WTC11 (cell line): ENCODE results near the gene DNAH11. TPM values are rescaled to one million over a fixed set of nuclear protein-coding genes. Genes with fewer than 3 reads are reported as not detected.
"Not testable (repeated sequence)": the region's sequence is repeated elsewhere in the genome, so short reads cannot be mapped to it uniquely, and the experiment has no call there.

ENCODE experiments used
- ATAC-seq: fragments of 200-7000 bp; cut with Tn5 transposase; 2 replicates; pipeline ENCODE4 v1.10.0; 2021; ENCODE audit warnings: mild to moderate bottlenecking, moderate library complexity
- CTCF ChIA-PET: fragments of 300-600 bp; sonication (Branson Sonifier 250); formaldehyde crosslinking; loops from one replicate; lab custom pipeline; 2021; ENCODE audit warnings: antibody characterized with exemption; lab: Charles Lee
- POLR2A ChIA-PET: fragments of 350-600 bp; sonication (Branson Sonifier 250); formaldehyde crosslinking; loops from one replicate; lab custom pipeline; 2021; ENCODE audit warnings: antibody characterized with exemption; lab: Charles Lee
- DNase-seq: peaks from one replicate; pipeline ENCODE4 v3.0.0; 2021; ENCODE audit warnings: low spot score
- H3K27ac Mint-ChIP-seq: 2 replicates; pipeline ENCODE4 v1.8.0; 2021; ENCODE audit warnings: mixed read lengths
- H3K27me3 Mint-ChIP-seq: 2 replicates; pipeline ENCODE4 v1.8.0; 2021; ENCODE audit warnings: low read depth, mild to moderate bottlenecking, moderate library complexity, mixed read lengths
- H3K36me3 Mint-ChIP-seq: 2 replicates; pipeline ENCODE4 v1.8.0; 2021; ENCODE audit warnings: mixed read lengths
- H3K4me1 Mint-ChIP-seq: 2 replicates; pipeline ENCODE4 v1.8.0; 2022; ENCODE audit warnings: mixed read lengths
- H3K4me3 Mint-ChIP-seq: 2 replicates; pipeline ENCODE4 v1.8.0; 2021; ENCODE audit warnings: mild to moderate bottlenecking, moderate library complexity, mixed read lengths
- H3K9me3 Mint-ChIP-seq: 2 replicates; pipeline ENCODE4 v1.8.0; 2021; ENCODE audit warnings: mixed read lengths
- ARID4B ChIP-seq: sonication (generic); formaldehyde crosslinking; IDR thresholded peaks from 2 replicates; pipeline ENCODE4 v1.8.0; 2023; ENCODE audit warnings: missing genetic modification reagents, mild to moderate bottlenecking, borderline replicate concordance
- CDX4 ChIP-seq: fragments of 250-450 bp; sonication (Bioruptor Pico); IDR thresholded peaks from 2 replicates; pipeline ENCODE4 v1.9.0; 2021; ENCODE audit warnings: moderate library complexity, mild to moderate bottlenecking, inconsistent platforms, borderline replicate concordance
- CREM ChIP-seq: sonication (generic); formaldehyde crosslinking; IDR thresholded peaks from 2 replicates; pipeline ENCODE4 v1.8.1; 2022; ENCODE audit warnings: mild to moderate bottlenecking, missing genetic modification reagents, moderate library complexity
- E2F1 ChIP-seq: sonication (generic); formaldehyde crosslinking; IDR thresholded peaks from 2 replicates; pipeline ENCODE4 v1.8.0; 2022; ENCODE audit warnings: mild to moderate bottlenecking, missing genetic modification reagents
- FOXP1 ChIP-seq: sonication (generic); formaldehyde crosslinking; IDR thresholded peaks from 2 replicates; pipeline ENCODE4 v1.8.0; 2022; ENCODE audit warnings: missing genetic modification reagents, mild to moderate bottlenecking, moderate library complexity, borderline replicate concordance
- FOXP4 ChIP-seq: sonication (generic); formaldehyde crosslinking; IDR thresholded peaks from 2 replicates; pipeline ENCODE4 v1.8.0; 2022; ENCODE audit warnings: mild to moderate bottlenecking, missing genetic modification reagents
- MXD4 ChIP-seq: fragments of 250-450 bp; sonication (Bioruptor Pico); IDR thresholded peaks from 2 replicates; pipeline ENCODE4 v1.8.0; 2021; ENCODE audit warnings: mild to moderate bottlenecking, moderate library complexity, borderline replicate concordance
- NR2C2 ChIP-seq: sonication (generic); formaldehyde crosslinking; IDR thresholded peaks from 2 replicates; pipeline ENCODE4 v1.8.0; 2022; ENCODE audit warnings: mild to moderate bottlenecking, missing genetic modification reagents
- PRDM15 ChIP-seq: sonication (generic); formaldehyde crosslinking; IDR thresholded peaks from 2 replicates; pipeline ENCODE4 v1.8.0; 2022; ENCODE audit warnings: missing genetic modification reagents
- PRRX2 ChIP-seq: fragments of 250-450 bp; sonication (Bioruptor Pico); IDR thresholded peaks from 2 replicates; pipeline ENCODE4 v1.8.0; 2021; ENCODE audit warnings: mild to moderate bottlenecking
- RELA ChIP-seq: sonication (generic); formaldehyde crosslinking; IDR thresholded peaks from 2 replicates; pipeline ENCODE4 v1.8.1; 2022; ENCODE audit warnings: missing genetic modification reagents, mild to moderate bottlenecking, borderline replicate concordance
- ZBTB43 ChIP-seq: sonication (generic); formaldehyde crosslinking; IDR thresholded peaks from 2 replicates; pipeline ENCODE4 v1.8.1; 2023; ENCODE audit warnings: mild to moderate bottlenecking, missing genetic modification reagents
- ZNF138 ChIP-seq: sonication (generic); formaldehyde crosslinking; conservative IDR thresholded peaks from 2 replicates; pipeline ENCODE4 v1.8.1; 2022; ENCODE audit warnings: mild to moderate bottlenecking, moderate library complexity, missing genetic modification reagents
- ZNF232 ChIP-seq: sonication (generic); formaldehyde crosslinking; IDR thresholded peaks from 2 replicates; pipeline ENCODE4 v1.8.0; 2022; ENCODE audit warnings: mild to moderate bottlenecking, missing genetic modification reagents
- ZNF281 ChIP-seq: sonication (generic); formaldehyde crosslinking; IDR thresholded peaks from 2 replicates; pipeline ENCODE4 v1.8.0; 2023; ENCODE audit warnings: mild to moderate bottlenecking, missing genetic modification reagents
- total RNA-seq: library from RNA; stranded (reverse); gene quantifications from 3 replicates; pipeline ENCODE4 v1.2.3, GENCODE V29; 2021

Gene DNAH11
- total RNA-seq, 1 experiment from 2014 or later, result 6.4 TPM

- H3K36me3 Mint-ChIP-seq, H3K9me3 Mint-ChIP-seq, H3K27ac Mint-ChIP-seq, CTCF ChIA-PET, DNase-seq, H3K4me3 Mint-ChIP-seq, H3K27me3 Mint-ChIP-seq: not testable (repeated sequence)
- H3K4me1 Mint-ChIP-seq, result peaks cover 13% of the 10 kb centered on the region
- peak; percentile 39; the same call in 1 of the 2 replicates for ATAC-seq
- POLR2A ChIA-PET, result interaction anchor here (0.6 kb wide), 1 partner anchor 666 kb away, joined by 3 read pairs; no protein-coding TSS in a partner anchor
Measured at GRCh38 chr7:21691146-21691545, 148.3 kb downstream of the DNAH11 start.

GRCh38 chr7:21700587-21700986 is 157.7 kb downstream of the DNAH11 start:
- H3K27me3 Mint-ChIP-seq, H3K27ac Mint-ChIP-seq, CTCF ChIA-PET, H3K36me3 Mint-ChIP-seq, H3K4me1 Mint-ChIP-seq, H3K4me3 Mint-ChIP-seq, H3K9me3 Mint-ChIP-seq, ATAC-seq, POLR2A ChIA-PET, DNase-seq: not testable (repeated sequence)

- H3K27me3 Mint-ChIP-seq, result no peaks in the 10 kb centered on the region
- CTCF ChIA-PET, result no interaction called here
- no peak overlapping the region for H3K4me3 Mint-ChIP-seq
- TF ChIP-seq RELA (CRISPR knock-in tag) (no peak), CREM (CRISPR knock-in tag) (no peak), MXD4 (CRISPR knock-in tag) (no peak), ZNF281 (CRISPR knock-in tag) (no peak), PRDM15 (no peak), ARID4B (CRISPR knock-in tag) (no peak), FOXP1 (CRISPR knock-in tag) (no peak), CDX4 (CRISPR knock-in tag) (no peak), NR2C2 (CRISPR knock-in tag) (no peak), FOXP4 (CRISPR knock-in tag) (no peak), PRRX2 (no peak), ZNF138 (CRISPR knock-in tag) (no peak), ZNF232 (CRISPR knock-in tag) (no peak), ZBTB43 (no peak), E2F1 (no peak)
Measured at GRCh38 chr7:21702303-21702702, 159.5 kb downstream of the DNAH11 start.

More at GRCh38 chr7:21702303-21702702, 159.5 kb downstream of the DNAH11 start:
- DNase-seq, result no peak
- H3K9me3 Mint-ChIP-seq, result no peaks in the 10 kb centered on the region; the same call in 1 of the 2 replicates
- POLR2A ChIA-PET, result no interaction called here
- H3K4me1 Mint-ChIP-seq, result peaks cover 6% of the 10 kb centered on the region
- H3K36me3 Mint-ChIP-seq, result no peaks in the 10 kb centered on the region
- ATAC-seq, result no peak
- no peak overlapping the region for H3K27ac Mint-ChIP-seq
